Large intestine (tissue), 3 donors: ENCODE data around the gene KIF17. TPM values are rescaled to one million over a fixed set of nuclear protein-coding genes. Genes with fewer than 3 reads are reported as not detected.
A peak's percentile ranks its signal among the peaks of the same experiment; 100 is the strongest.

ENCODE experiments used
- DNase-seq, 2 donors: peaks; one replicate each; pipeline versions ENCODE4 v3.0.0 to v3.0.0-alpha.2; 2013
- H3K27ac ChIP-seq: one replicate; pipeline ENCODE4 v1.5.1; 2013; ENCODE audit warnings: low read length
- H3K27me3 ChIP-seq: 2 replicates; pipeline ENCODE4 v1.6.1; 2013; ENCODE audit warnings: low read length; ENCODE audit not compliant: control insufficient read depth, insufficient read depth
- H3K36me3 ChIP-seq: 2 replicates; pipeline ENCODE4 v1.6.1; 2013; ENCODE audit warnings: low read length; ENCODE audit not compliant: control insufficient read depth, insufficient read depth
- H3K4me1 ChIP-seq: one replicate; pipeline ENCODE4 v1.6.1; 2013; ENCODE audit warnings: low read length; ENCODE audit not compliant: control insufficient read depth, insufficient read depth
- H3K4me3 ChIP-seq: one replicate; pipeline ENCODE4 v1.5.1; 2013; ENCODE audit warnings: low read length
- H3K9me3 ChIP-seq: one replicate; pipeline ENCODE4 v1.6.1; 2013; ENCODE audit warnings: mild to moderate bottlenecking, low read depth, low read length, moderate library complexity; ENCODE audit not compliant: control insufficient read depth
- WGBS: methylation state at CpG from one replicate; pipeline ENCODE4 v1.1.5; 2013; ENCODE audit warnings: low lambda C conversion rate; ENCODE audit not compliant: insufficient coverage; 5-methylcytosine and 5-hydroxymethylcytosine counted together
- polyA plus RNA-seq: library from polyadenylated mRNA; unstranded; fragments of 120-200 nt; gene quantifications from one replicate; pipeline ENCODE4 v1.2.1, GENCODE V29; 2013

KIF17 gene
- polyA plus RNA-seq, 1 donor: 1.2 TPM

GRCh38 chr1:20686883-20687725 is 30.7 kb downstream of the KIF17 start:
- Histone ChIP-seq H3K4me3 (no peak overlapping the region), H3K36me3 (no peaks in the 10 kb centered on the region), H3K27ac (no peak overlapping the region), H3K27me3 (no peaks in the 10 kb centered on the region), H3K9me3 (peaks cover 3% of the 10 kb centered on the region), H3K4me1 (no peaks in the 10 kb centered on the region)
- WGBS: no CpG with 5 or more reads among the region's 26 CpGs
- no peak for DNase-seq

GRCh38 chr1:20685741-20686140 is 32.1 kb downstream of the KIF17 start:
- H3K4me1 ChIP-seq: no peaks in the 10 kb centered on the region
- no peak for DNase-seq
- no peak overlapping the region for H3K27ac ChIP-seq
- H3K9me3 ChIP-seq: no peaks in the 10 kb centered on the region
- H3K36me3 ChIP-seq: no peaks in the 10 kb centered on the region
- no peak overlapping the region for H3K4me3 ChIP-seq
- no peaks in the 10 kb centered on the region for H3K27me3 ChIP-seq
- no CpG with 5 or more reads among the region's 12 CpGs for WGBS

- DNase-seq: no peak
- no peaks in the 10 kb centered on the region for H3K36me3 ChIP-seq
- H3K27ac ChIP-seq: no peak overlapping the region
- no peaks in the 10 kb centered on the region for H3K9me3 ChIP-seq
- no peaks in the 10 kb centered on the region for H3K4me1 ChIP-seq
- H3K27me3 ChIP-seq: no peaks in the 10 kb centered on the region
- peak overlapping the region; percentile 6 for H3K4me3 ChIP-seq
- 73% methylated on average over 2 of the region's 21 CpGs for WGBS
These were observed 32.6 kb downstream of the KIF17 start for GRCh38 chr1:20685099-20685662.

- no peak for DNase-seq
- H3K4me3 ChIP-seq: peak overlapping the region; percentile 6
- H3K27me3 ChIP-seq: no peaks in the 10 kb centered on the region
- H3K27ac ChIP-seq: no peak overlapping the region
- no peaks in the 10 kb centered on the region for H3K9me3 ChIP-seq
- H3K4me1 ChIP-seq: no peaks in the 10 kb centered on the region
- no peaks in the 10 kb centered on the region for H3K36me3 ChIP-seq
- WGBS: no CpG with 5 or more reads among the region's 14 CpGs
These were observed 33.2 kb downstream of the KIF17 start for GRCh38 chr1:20684651-20685050.

GRCh38 chr1:20684050-20684620 is 33.7 kb downstream of the KIF17 start:
- no peaks in the 10 kb centered on the region for H3K9me3 ChIP-seq
- no peak for DNase-seq
- H3K36me3 ChIP-seq: no peaks in the 10 kb centered on the region
- H3K4me1 ChIP-seq: no peaks in the 10 kb centered on the region
- no CpG with 5 or more reads among the region's 13 CpGs for WGBS
- H3K4me3 ChIP-seq: no peak overlapping the region
- no peak overlapping the region for H3K27ac ChIP-seq
- no peaks in the 10 kb centered on the region for H3K27me3 ChIP-seq

- no peaks in the 10 kb centered on the region for H3K36me3 ChIP-seq
- no peak overlapping the region for H3K4me3 ChIP-seq
- no peak for DNase-seq
- H3K27ac ChIP-seq: no peak overlapping the region
- WGBS: no CpG with 5 or more reads among the region's 10 CpGs
- no peaks in the 10 kb centered on the region for H3K9me3 ChIP-seq
- H3K27me3 ChIP-seq: no peaks in the 10 kb centered on the region
- H3K4me1 ChIP-seq: no peaks in the 10 kb centered on the region
These were observed 34.2 kb downstream of the KIF17 start for GRCh38 chr1:20683614-20684013.

- no peaks in the 10 kb centered on the region for H3K27me3 ChIP-seq
- no peaks in the 10 kb centered on the region for H3K4me1 ChIP-seq
- H3K4me3 ChIP-seq: no peak overlapping the region
- H3K36me3 ChIP-seq: no peaks in the 10 kb centered on the region
- H3K9me3 ChIP-seq: no peaks in the 10 kb centered on the region
- no CpG with 5 or more reads among the region's 24 CpGs for WGBS
- no peak overlapping the region for H3K27ac ChIP-seq
- no peak for DNase-seq
These were observed 35.1 kb downstream of the KIF17 start for GRCh38 chr1:20682571-20683236.

- DNase-seq: no peak
- 66% methylated on average over 2 of the region's 9 CpGs for WGBS
- no peak overlapping the region for H3K4me3 ChIP-seq
- H3K27ac ChIP-seq: no peak overlapping the region
- H3K27me3 ChIP-seq: no peaks in the 10 kb centered on the region
- no peaks in the 10 kb centered on the region for H3K36me3 ChIP-seq
- no peaks in the 10 kb centered on the region for H3K9me3 ChIP-seq
- no peaks in the 10 kb centered on the region for H3K4me1 ChIP-seq
These were observed 35.8 kb downstream of the KIF17 start for GRCh38 chr1:20681999-20682398.

GRCh38 chr1:20680269-20680668 is 37.5 kb downstream of the KIF17 start:
- H3K4me1 ChIP-seq: no peaks in the 10 kb centered on the region
- H3K36me3 ChIP-seq: no peaks in the 10 kb centered on the region
- H3K27me3 ChIP-seq: no peaks in the 10 kb centered on the region
- WGBS: 80% methylated on average over 2 of the region's 5 CpGs
- H3K27ac ChIP-seq: no peak overlapping the region
- DNase-seq: no peak
- no peak overlapping the region for H3K4me3 ChIP-seq
- H3K9me3 ChIP-seq: no peaks in the 10 kb centered on the region

- Histone ChIP-seq H3K9me3 (no peaks in the 10 kb centered on the region), H3K36me3 (no peaks in the 10 kb centered on the region), H3K27ac (no peak overlapping the region), H3K4me1 (no peaks in the 10 kb centered on the region), H3K4me3 (no peak overlapping the region), H3K27me3 (no peaks in the 10 kb centered on the region)
- DNase-seq: no peak
- WGBS: 92% methylated on average over 2 of the region's 6 CpGs
These were observed 39.2 kb downstream of the KIF17 start for GRCh38 chr1:20678599-20678998.
